Activated CD8-positive, alpha-beta memory T cell treated with anti-CD3 and anti-CD28 coated beads, Interleukin-2, amount 10 ng/mL, durations not matched to agents 7 days and 5 days (primary cell): Measurements from ENCODE around the gene ARHGAP15. TPM values are rescaled to one million over a fixed set of nuclear protein-coding genes. Genes with fewer than 3 reads are reported as not detected.

Experiments used
- ATAC-seq: fragments of 150-1000 bp; cut with Tn5 transposase; one replicate; pipeline ENCODE4 v1.10.0; 2021; ENCODE audit warnings: moderate library complexity
- CTCF ChIA-PET: fragments of 350-600 bp; sonication (Branson Sonifier 250); formaldehyde crosslinking; loops from one replicate; lab custom pipeline; 2021; ENCODE audit warnings: antibody characterized with exemption; lab: Charles Lee
- DNase-seq: peaks from one replicate; pipeline ENCODE4 v3.0.0-alpha.2; 2020
- H3K27ac Mint-ChIP-seq: one replicate; pipeline ENCODE4 v1.8.0; 2021; ENCODE audit warnings: mild to moderate bottlenecking, mixed read lengths
- H3K27me3 Mint-ChIP-seq: one replicate; pipeline ENCODE4 v1.8.0; 2021; ENCODE audit warnings: mixed read lengths
- H3K36me3 Mint-ChIP-seq: one replicate; pipeline ENCODE4 v1.8.0; 2021; ENCODE audit warnings: mild to moderate bottlenecking, mixed read lengths
- H3K4me1 Mint-ChIP-seq: one replicate; pipeline ENCODE4 v1.8.0; 2021; ENCODE audit warnings: mixed read lengths
- H3K4me3 Mint-ChIP-seq: one replicate; pipeline ENCODE4 v1.8.0; 2021; ENCODE audit warnings: mild to moderate bottlenecking, moderate library complexity, mixed read lengths
- H3K9me3 Mint-ChIP-seq: one replicate; pipeline ENCODE4 v1.8.0; 2022; ENCODE audit warnings: low read depth, mixed read lengths
- total RNA-seq, 2 experiments: library from RNA; stranded (reverse); gene quantifications; one replicate each; pipeline ENCODE4 v1.2.3, GENCODE V29; 2021

ARHGAP15 gene
- total RNA-seq, 2 experiments from 2014 or later: 101 to 152 TPM

- peaks cover 36% of the 10 kb centered on the region for H3K4me1 Mint-ChIP-seq
- no peak overlapping the region for H3K27ac Mint-ChIP-seq
- H3K36me3 Mint-ChIP-seq: peaks cover 35% of the 10 kb centered on the region
- H3K4me3 Mint-ChIP-seq: no peak overlapping the region
- no peaks in the 10 kb centered on the region for H3K9me3 Mint-ChIP-seq
- DNase-seq (no peak), ATAC-seq (no peak)
- no peaks in the 10 kb centered on the region for H3K27me3 Mint-ChIP-seq
- CTCF ChIA-PET: no interaction called here
Observed at GRCh38 chr2:143455317-143455716, 326.1 kb downstream of the ARHGAP15 start.

GRCh38 chr2:143458258-143459190 lies 329.3 kb downstream of the ARHGAP15 start:
- no peak for ATAC-seq
- peaks cover 30% of the 10 kb centered on the region for H3K36me3 Mint-ChIP-seq
- CTCF ChIA-PET: no interaction called here

GRCh38 chr2:143460382-143460781 lies 331.2 kb downstream of the ARHGAP15 start:
- CTCF ChIA-PET: interaction anchor here (0.6 kb wide), 1 partner anchor 501 kb away, joined by 3 read pairs; no protein-coding TSS in a partner anchor

More at GRCh38 chr2:143458258-143459190, 329.3 kb downstream of the ARHGAP15 start:
- no peaks in the 10 kb centered on the region for H3K27me3 Mint-ChIP-seq
- H3K27ac Mint-ChIP-seq: no peak overlapping the region
- no peaks in the 10 kb centered on the region for H3K9me3 Mint-ChIP-seq
- no peak for DNase-seq
- H3K4me3 Mint-ChIP-seq: no peak overlapping the region
- H3K4me1 Mint-ChIP-seq: peaks cover 24% of the 10 kb centered on the region

GRCh38 chr2:143463719-143464118 lies 334.5 kb downstream of the ARHGAP15 start:
- Mint-ChIP-seq H3K27ac (no peak overlapping the region), H3K27me3 (no peaks in the 10 kb centered on the region), H3K4me1 (peaks cover 25% of the 10 kb centered on the region), H3K9me3 (no peaks in the 10 kb centered on the region), H3K36me3 (peaks cover 24% of the 10 kb centered on the region), H3K4me3 (no peak overlapping the region)
- ATAC-seq (peak; percentile 60), DNase-seq (no peak)
- CTCF ChIA-PET: interaction anchor here (1.0 kb wide), 1 partner anchor 11 kb away, joined by 3 read pairs; no protein-coding TSS in a partner anchor

More at GRCh38 chr2:143460382-143460781, 331.2 kb downstream of the ARHGAP15 start:
- ATAC-seq (no peak), DNase-seq (no peak)
- no peaks in the 10 kb centered on the region for H3K27me3 Mint-ChIP-seq
- peaks cover 25% of the 10 kb centered on the region for H3K36me3 Mint-ChIP-seq
- H3K27ac Mint-ChIP-seq: no peak overlapping the region
- H3K9me3 Mint-ChIP-seq: no peaks in the 10 kb centered on the region
- H3K4me1 Mint-ChIP-seq: peaks cover 12% of the 10 kb centered on the region
- no peak overlapping the region for H3K4me3 Mint-ChIP-seq

GRCh38 chr2:143466391-143466790 lies 337.2 kb downstream of the ARHGAP15 start:
- Mint-ChIP-seq H3K4me1 (peaks cover 36% of the 10 kb centered on the region), H3K4me3 (no peak overlapping the region), H3K27ac (no peak overlapping the region), H3K9me3 (no peaks in the 10 kb centered on the region), H3K27me3 (no peaks in the 10 kb centered on the region), H3K36me3 (peaks cover 16% of the 10 kb centered on the region)
- ATAC-seq: no peak
- CTCF ChIA-PET: no interaction called here
- DNase-seq: no peak

GRCh38 chr2:143467011-143467410 lies 337.8 kb downstream of the ARHGAP15 start:
- no peak overlapping the region for H3K4me3 Mint-ChIP-seq
- peaks cover 22% of the 10 kb centered on the region for H3K36me3 Mint-ChIP-seq
- no peak for ATAC-seq
- CTCF ChIA-PET: no interaction called here
- H3K4me1 Mint-ChIP-seq: peaks cover 36% of the 10 kb centered on the region
- no peaks in the 10 kb centered on the region for H3K27me3 Mint-ChIP-seq
- no peak for DNase-seq
- no peaks in the 10 kb centered on the region for H3K9me3 Mint-ChIP-seq
- no peak overlapping the region for H3K27ac Mint-ChIP-seq

- Mint-ChIP-seq H3K36me3 (peaks cover 28% of the 10 kb centered on the region), H3K4me1 (peaks cover 28% of the 10 kb centered on the region), H3K27me3 (no peaks in the 10 kb centered on the region), H3K4me3 (no peak overlapping the region), H3K9me3 (no peaks in the 10 kb centered on the region), H3K27ac (peak overlapping the region; percentile 54)
- CTCF ChIA-PET: no interaction called here
- ATAC-seq: peak; percentile 64
- DNase-seq: no peak
Observed at GRCh38 chr2:143468341-143468888, 339.2 kb downstream of the ARHGAP15 start.

GRCh38 chr2:143469323-143469722 lies 340.1 kb downstream of the ARHGAP15 start:
- Mint-ChIP-seq H3K4me3 (no peak overlapping the region), H3K27me3 (no peaks in the 10 kb centered on the region), H3K4me1 (peaks cover 24% of the 10 kb centered on the region), H3K27ac (no peak overlapping the region), H3K36me3 (peaks cover 33% of the 10 kb centered on the region), H3K9me3 (no peaks in the 10 kb centered on the region)
- CTCF ChIA-PET: no interaction called here
- no peak for ATAC-seq
- no peak for DNase-seq

- ATAC-seq (no peak), DNase-seq (no peak)
- Mint-ChIP-seq H3K27me3 (no peaks in the 10 kb centered on the region), H3K4me1 (peaks cover 26% of the 10 kb centered on the region), H3K9me3 (no peaks in the 10 kb centered on the region), H3K27ac (no peak overlapping the region), H3K36me3 (peaks cover 22% of the 10 kb centered on the region), H3K4me3 (no peak overlapping the region)
- CTCF ChIA-PET: no interaction called here
Observed at GRCh38 chr2:143471550-143471949, 342.3 kb downstream of the ARHGAP15 start.

GRCh38 chr2:143473216-143473615 lies 344.0 kb downstream of the ARHGAP15 start:
- CTCF ChIA-PET: no interaction called here
- Mint-ChIP-seq H3K9me3 (no peaks in the 10 kb centered on the region), H3K36me3 (peaks cover 30% of the 10 kb centered on the region), H3K27me3 (no peaks in the 10 kb centered on the region), H3K4me3 (no peak overlapping the region), H3K27ac (no peak overlapping the region), H3K4me1 (peaks cover 17% of the 10 kb centered on the region)
- no peak for DNase-seq
- ATAC-seq: no peak

- no peaks in the 10 kb centered on the region for H3K27me3 Mint-ChIP-seq
- H3K4me1 Mint-ChIP-seq: peaks cover 11% of the 10 kb centered on the region
- H3K36me3 Mint-ChIP-seq: peaks cover 31% of the 10 kb centered on the region
- H3K4me3 Mint-ChIP-seq: no peak overlapping the region
- no peak for ATAC-seq
- CTCF ChIA-PET: no interaction called here
- DNase-seq: no peak
- H3K27ac Mint-ChIP-seq: no peak overlapping the region
- no peaks in the 10 kb centered on the region for H3K9me3 Mint-ChIP-seq
Observed at GRCh38 chr2:143473820-143474219, 344.6 kb downstream of the ARHGAP15 start.

GRCh38 chr2:143474586-143474985 lies 345.4 kb downstream of the ARHGAP15 start:
- Mint-ChIP-seq H3K27me3 (no peaks in the 10 kb centered on the region), H3K36me3 (peaks cover 31% of the 10 kb centered on the region), H3K27ac (no peak overlapping the region), H3K9me3 (no peaks in the 10 kb centered on the region), H3K4me3 (no peak overlapping the region), H3K4me1 (peaks cover 4% of the 10 kb centered on the region)
- no peak for ATAC-seq
- no peak for DNase-seq
- CTCF ChIA-PET: no interaction called here

- H3K27ac Mint-ChIP-seq: no peak overlapping the region
- CTCF ChIA-PET: no interaction called here
Observed at GRCh38 chr2:143475041-143475776, 346.0 kb downstream of the ARHGAP15 start.

More at GRCh38 chr2:143475041-143475776, 346.0 kb downstream of the ARHGAP15 start:
- no peak for DNase-seq
- H3K27me3 Mint-ChIP-seq: no peaks in the 10 kb centered on the region
- no peak for ATAC-seq
- no peaks in the 10 kb centered on the region for H3K9me3 Mint-ChIP-seq
- no peak overlapping the region for H3K4me3 Mint-ChIP-seq
- H3K4me1 Mint-ChIP-seq: peaks cover 1% of the 10 kb centered on the region
- H3K36me3 Mint-ChIP-seq: peaks cover 31% of the 10 kb centered on the region
